GM23338 (cell line): Measurements from ENCODE around the gene KIAA0513. TPM values are rescaled to one million over a fixed set of nuclear protein-coding genes. Genes with fewer than 3 reads are reported as not detected.
A peak's percentile ranks its signal among the peaks of the same experiment; 100 is the strongest.

Experiments
- ATAC-seq: fragments of 200-7000 bp; cut with Tn5 transposase; 3 replicates; pipeline ENCODE4 v1.9.1; 2020
- DNase-seq: peaks from one replicate; pipeline ENCODE4 v3.0.0-alpha.2; 2015; ENCODE audit warnings: low spot score
- H2AFZ ChIP-seq: fragments of 200-600 bp; sonication (generic); 2 replicates; pipeline ENCODE4 v1.8.0; 2016; ENCODE audit warnings: antibody characterized with exemption, mild to moderate bottlenecking, moderate library complexity
- H3F3A ChIP-seq: fragments of 200-600 bp; sonication (generic); replicated peaks from 2 replicates; pipeline ENCODE4 v1.8.0; 2017; ENCODE audit warnings: antibody characterized with exemption, mixed run types, low read depth
- H3K27ac ChIP-seq: fragments of 200-600 bp; sonication (generic); 2 replicates; pipeline ENCODE4 v1.6.1; 2016; ENCODE audit warnings: low read depth
- H3K27me3 ChIP-seq: fragments of 200-600 bp; sonication (generic); 2 replicates; pipeline ENCODE4 v1.8.0; 2016; ENCODE audit warnings: mild to moderate bottlenecking, mixed run types, moderate library complexity; ENCODE audit not compliant: insufficient read depth
- H3K36me3 ChIP-seq: fragments of 200-600 bp; sonication (generic); 2 replicates; pipeline ENCODE4 v1.8.0; 2016; ENCODE audit warnings: mild to moderate bottlenecking; ENCODE audit not compliant: insufficient read depth
- H3K4me1 ChIP-seq: fragments of 200-600 bp; sonication (generic); 2 replicates; pipeline ENCODE4 v1.8.0; 2016; ENCODE audit warnings: mild to moderate bottlenecking, moderate library complexity; ENCODE audit not compliant: insufficient read depth
- H3K4me2 ChIP-seq: fragments of 200-600 bp; sonication (generic); 2 replicates; pipeline ENCODE4 v1.7.1; 2017; ENCODE audit warnings: mixed run types
- H3K4me3 ChIP-seq: fragments of 200-600 bp; sonication (generic); 2 replicates; pipeline ENCODE4 v1.6.1; 2016; ENCODE audit warnings: mixed run types
- H3K79me2 ChIP-seq: fragments of 200-600 bp; sonication (generic); replicated peaks from 2 replicates; pipeline ENCODE4 v1.8.0; 2017; ENCODE audit warnings: mild to moderate bottlenecking; ENCODE audit not compliant: insufficient read depth
- H3K9me2 ChIP-seq: fragments of 200-600 bp; sonication (generic); 2 replicates; pipeline ENCODE4 v1.8.0; 2017; ENCODE audit not compliant: insufficient read depth
- H4K20me1 ChIP-seq: fragments of 200-600 bp; sonication (generic); replicated peaks from 2 replicates; pipeline ENCODE4 v1.8.0; 2017; ENCODE audit warnings: mild to moderate bottlenecking; ENCODE audit not compliant: insufficient read depth
- H3K27ac Mint-ChIP-seq: 2 replicates; pipeline ENCODE4 v1.8.0; 2020; ENCODE audit warnings: inconsistent platforms, mild to moderate bottlenecking, moderate library complexity, mixed read lengths
- H3K27me3 Mint-ChIP-seq: 3 replicates; pipeline ENCODE4 v1.8.0; 2022; ENCODE audit warnings: low read depth, mild to moderate bottlenecking, moderate library complexity, mixed read lengths, inconsistent platforms; ENCODE audit not compliant: insufficient read depth, poor library complexity
- H3K36me3 Mint-ChIP-seq: 3 replicates; pipeline ENCODE4 v1.8.0; 2021; ENCODE audit warnings: low read depth, mild to moderate bottlenecking, inconsistent platforms, moderate library complexity, mixed read lengths
- H3K4me1 Mint-ChIP-seq: 3 replicates; pipeline ENCODE4 v1.8.0; 2020; ENCODE audit warnings: mild to moderate bottlenecking, inconsistent platforms, mixed read lengths
- H3K4me3 Mint-ChIP-seq: 3 replicates; pipeline ENCODE4 v1.8.0; 2021; ENCODE audit warnings: moderate library complexity, mild to moderate bottlenecking, inconsistent platforms, mixed read lengths
- H3K9me3 Mint-ChIP-seq: 3 replicates; pipeline ENCODE4 v1.8.0; 2020; ENCODE audit warnings: moderate library complexity, mild to moderate bottlenecking, inconsistent platforms, mixed read lengths
- CREB1 ChIP-seq: fragments of 250-450 bp; sonication (Bioruptor Pico); IDR thresholded peaks from 2 replicates; pipeline ENCODE4 v1.5.0; 2020; ENCODE audit warnings: low read depth, mild to moderate bottlenecking, moderate library complexity
- ETS1 ChIP-seq: IDR thresholded peaks from 2 replicates; pipeline ENCODE4 v1.6.1; 2016; ENCODE audit warnings: antibody characterized with exemption
- EZH2 ChIP-seq: fragments of 200-600 bp; sonication (generic); IDR thresholded peaks from one replicate; pipeline ENCODE4 v1.8.0; 2017; ENCODE audit warnings: antibody characterized with exemption, mild to moderate bottlenecking, low read depth; ENCODE audit not compliant: unreplicated experiment
- EZH2phosphoT487 ChIP-seq: fragments of 200-600 bp; sonication (generic); IDR thresholded peaks from one replicate; pipeline ENCODE4 v1.8.1; 2018; ENCODE audit warnings: antibody characterized with exemption; ENCODE audit not compliant: unreplicated experiment
- JUNB ChIP-seq: IDR thresholded peaks from one replicate; pipeline ENCODE4 v1.6.1; 2016; ENCODE audit warnings: antibody characterized with exemption; ENCODE audit not compliant: unreplicated experiment
- NANOG ChIP-seq: IDR thresholded peaks from 2 replicates; pipeline ENCODE4 v1.6.1; 2016; ENCODE audit warnings: antibody characterized with exemption, borderline replicate concordance
- POLR2AphosphoS5 ChIP-seq: IDR thresholded peaks from 2 replicates; pipeline ENCODE4 v1.6.1; 2016; ENCODE audit warnings: antibody characterized with exemption, low read depth
- REST ChIP-seq: IDR thresholded peaks from one replicate; pipeline ENCODE4 v1.6.1; 2018; ENCODE audit warnings: antibody characterized with exemption; ENCODE audit not compliant: unreplicated experiment
- STAT1 ChIP-seq: IDR thresholded peaks from one replicate; pipeline ENCODE4 v1.6.1; 2016; ENCODE audit warnings: antibody characterized with exemption; ENCODE audit not compliant: unreplicated experiment
- ZNF114 ChIP-seq: fragments of 250-450 bp; sonication (Bioruptor Pico); IDR thresholded peaks from 2 replicates; pipeline ENCODE4 v1.5.0; 2020; ENCODE audit warnings: mild to moderate bottlenecking, moderate library complexity
- ZNF331 ChIP-seq: fragments of 250-450 bp; sonication (Bioruptor Pico); IDR thresholded peaks from 2 replicates; pipeline ENCODE4 v1.5.0; 2020; ENCODE audit warnings: low read depth, mild to moderate bottlenecking, moderate library complexity
- ZNF462 ChIP-seq: fragments of 250-450 bp; sonication (Bioruptor Pico); IDR thresholded peaks from 2 replicates; pipeline ENCODE4 v1.5.0; 2020; ENCODE audit warnings: mild to moderate bottlenecking, moderate library complexity
- polyA plus RNA-seq: library from polyadenylated mRNA; unstranded; fragments of >200 nt; fragmentation: Nextera tagmentation; extraction: Ambion mirVana; gene quantifications from 2 replicates; pipeline ENCODE4 v1.2.1, GENCODE V29; 2016
- total RNA-seq: library from RNA; depleted of rRNA; stranded (reverse); fragments of >200 nt; shearing (Covaris generic); gene quantifications from 2 replicates; pipeline ENCODE4 v1.2.3, GENCODE V29; 2014

The KIAA0513 gene
- total and polyA plus RNA-seq, 2 experiments from 2014 or later: 2.1 to 8.7 TPM

GRCh38 chr16:85112364-85112763 is 84.8 kb downstream of the KIAA0513 start, which contains the start of gene CIBAR2 (continued):
- TF ChIP-seq ETS1 (no peak), ZNF114 (CRISPR knock-in tag) (no peak), ZNF331 (no peak), EZH2phosphoT487 (no peak), REST (no peak)

DNA sequence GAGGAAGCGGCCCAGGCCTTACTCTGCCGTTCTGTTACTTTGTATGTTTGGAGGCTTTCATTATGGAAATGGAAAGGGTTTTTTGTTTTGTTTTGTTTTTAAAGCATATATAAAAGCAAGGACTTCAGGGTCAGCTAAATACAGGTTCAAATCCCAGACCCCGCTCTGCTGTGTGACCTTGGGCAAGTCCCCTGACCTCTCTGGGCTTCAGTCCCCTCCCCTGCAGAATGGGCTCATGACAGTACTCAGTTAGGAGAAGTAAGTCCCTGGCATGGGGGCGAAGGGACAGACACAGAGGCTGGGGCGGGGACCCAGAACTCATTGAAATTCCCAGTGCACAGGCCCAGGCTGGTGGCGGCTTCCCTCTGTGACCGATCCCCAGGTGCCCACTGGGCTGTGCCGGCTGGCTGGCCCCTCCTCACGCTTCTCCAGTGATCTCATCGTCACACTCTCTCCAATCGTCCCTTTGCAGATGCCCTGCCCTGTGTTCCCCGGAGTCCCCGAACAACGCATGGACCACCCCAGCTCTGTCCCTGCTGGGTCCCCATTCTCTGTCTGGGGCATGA is 85.7 kb downstream of the KIAA0513 start:
- Histone ChIP-seq H3F3A (no peaks in the 10 kb centered on the region), H3K27me3 (no peaks in the 10 kb centered on the region), H2AFZ (peak overlapping the region; percentile 69), H3K36me3 (no peaks in the 10 kb centered on the region), H3K4me1 (no peaks in the 10 kb centered on the region; the same call in 1 of the 2 replicates), H3K4me3 (no peak overlapping the region), H4K20me1 (no peaks in the 10 kb centered on the region), H3K27ac (no peak overlapping the region), H3K4me2 (no peak overlapping the region), H3K9me2 (no peaks in the 10 kb centered on the region), H3K79me2 (no peaks in the 10 kb centered on the region)
- no peak for ATAC-seq
- H3K4me1 Mint-ChIP-seq: peaks cover 25% of the 10 kb centered on the region
- peak overlapping the region; percentile 73; the same call in 1 of the 2 replicates for H3K27ac Mint-ChIP-seq
- H3K27me3 Mint-ChIP-seq: peaks cover 21% of the 10 kb centered on the region
- DNase-seq: no peak
- H3K36me3 Mint-ChIP-seq: no peaks in the 10 kb centered on the region
- H3K9me3 Mint-ChIP-seq: no peaks in the 10 kb centered on the region
- H3K4me3 Mint-ChIP-seq: no peak overlapping the region
- no peak for TF ChIP-seq CREB1 (CRISPR knock-in tag)
- TF ChIP-seq ZNF462 (CRISPR knock-in tag): no peak
- TF ChIP-seq JUNB: no peak
- no peak for TF ChIP-seq ZNF331
- TF ChIP-seq POLR2AphosphoS5: no peak
- TF ChIP-seq NANOG: no peak
- no peak for TF ChIP-seq EZH2
- no peak for TF ChIP-seq ETS1
- TF ChIP-seq STAT1: no peak
- no peak for TF ChIP-seq ZNF114 (CRISPR knock-in tag)
